ENCODE measurements around the gene ERP44. TPM values are rescaled to one million over a fixed set of nuclear protein-coding genes. Genes with fewer than 3 reads are reported as not detected.

ERP44 gene
- total and polyA plus RNA-seq, 2 donors (not counting 3 experiments of a cell fraction or from before 2014, with no cell fraction given) = 9.9 to 21.4 TPM

DNA sequence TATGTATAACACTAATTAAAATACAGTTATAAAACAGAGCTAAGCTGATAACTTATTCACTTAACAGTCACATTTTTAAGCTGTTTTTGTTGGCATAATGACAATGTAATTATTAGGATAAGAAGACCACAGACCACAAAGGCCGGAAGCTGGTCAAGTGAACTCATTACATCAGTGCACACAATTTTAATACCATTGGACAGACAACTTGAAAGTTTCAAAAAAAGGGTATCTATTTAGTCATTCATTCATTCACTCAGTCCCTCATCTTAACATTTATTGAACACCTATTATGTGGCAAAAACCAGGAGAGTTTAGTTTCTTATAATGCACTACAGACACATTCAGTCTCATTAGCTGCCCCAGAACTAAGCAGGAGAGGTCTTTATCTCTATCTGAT lies 11.6 kb downstream of the ERP44 start:
- FAIRE-seq (peak; percentile 81), DNase-seq (ENCODE audit: low read depth, low spot score) (peak; percentile 90)
- Histone ChIP-seq H3K4me2 (ENCODE audit: insufficient read depth, low read length) (peak overlapping the region; percentile 95), H3K79me2 (ENCODE audit: control insufficient read depth, insufficient read depth, low read length) (peaks cover 47% of the 10 kb centered on the region), H3K4me1 (ENCODE audit: control insufficient read depth, extremely low read depth, insufficient read depth, low read length) (peaks cover 38% of the 10 kb centered on the region), H3K4me3 (replicated peaks in 1 of 3; ENCODE audit: insufficient read depth in 1 of 3, low read depth in 1 of 3, low read length in 3 of 3) (peak overlapping the region in 1 of 3 experiments; percentile 52), H3K9ac (replicated peaks; ENCODE audit: extremely low read depth, insufficient read depth, low read length) (no peak overlapping the region), H3K27me3 (ENCODE audit: control insufficient read depth in 2 of 2, insufficient read depth in 2 of 2, low read length in 2 of 2) (no peaks in the 10 kb centered on the region), H3K9me1 (replicated peaks; ENCODE audit: control insufficient read depth, extremely low read depth, insufficient read depth, low read length) (peaks cover 2% of the 10 kb centered on the region), H4K20me1 (replicated peaks; ENCODE audit: control insufficient read depth, extremely low read depth, insufficient read depth, low read length) (peaks cover 29% of the 10 kb centered on the region), H3K27ac (ENCODE audit: insufficient read depth, low read depth, low read length) (peak overlapping the region; percentile 50), H3K36me3 (ENCODE audit: control insufficient read depth in 2 of 2, extremely low read depth in 1 of 2, insufficient read depth in 2 of 2, low read length in 2 of 2) (no peaks in the 10 kb centered on the region), H2AFZ (ENCODE audit: low read depth, low read length) (no peak overlapping the region), H3K9me3 (replicated peaks; ENCODE audit: control insufficient read depth, insufficient read depth, low read length) (no peaks in the 10 kb centered on the region)
- dilution Hi-C loops (cut with MboI; ENCODE audit: extremely low pct_ligation_motif_present, low sequenced_read_pairs) = no loop called here
- intact Hi-C loops (cut with micrococcal nuclease) = loop anchor here (1.0 to 5.0 kb wide), 4 partner anchors 12 to 500 kb away; partner anchors contain the start of gene INVS
- BruUV-seq (replicated peaks) = no TSS peak
- POLR2A ChIA-PET = interaction anchor here (0.7 to 1.5 kb wide), 2 partner anchors 12 to 342 kb away, joined by 3 to 4 read pairs; partner anchors contain the start of genes ERP44 and INVS
- TF ChIP-seq, protein P1, sequence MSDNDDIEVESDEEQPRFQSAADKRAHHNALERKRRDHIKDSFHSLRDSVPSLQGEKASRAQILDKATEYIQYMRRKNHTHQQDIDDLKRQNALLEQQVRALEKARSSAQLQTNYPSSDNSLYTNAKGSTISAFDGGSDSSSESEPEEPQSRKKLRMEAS (IDR thresholded peaks at IDR 0.05; ENCODE audit: insufficient read depth, insufficient read length) = no peak
- TF ChIP-seq EZH2 (IDR thresholded peaks at IDR 0.05; ENCODE audit: borderline replicate concordance, low read depth, low read length, severe bottlenecking) (no peak), MYC (IDR thresholded peaks at IDR 0.05; ENCODE audit: low read depth, low read length) (no peak), FOS (IDR thresholded peaks at IDR 0.05; ENCODE audit: borderline replicate concordance, insufficient read depth, low read length) (peak; percentile 39), GATA2 (IDR thresholded peaks at IDR 0.05; ENCODE audit: insufficient read depth, insufficient read length, low read depth, low read length) (peak; percentile 49), JUN (IDR thresholded peaks at IDR 0.05; ENCODE audit: borderline replicate concordance, insufficient read depth, insufficient read length, low read depth) (peak; percentile 57), POLR2AphosphoS5 (IDR thresholded peaks at IDR 0.05; ENCODE audit: insufficient read depth, low read depth, low read length) (peak; percentile 49)
- CTCF ChIA-PET = interaction anchor here (0.9 to 1.5 kb wide), 5 partner anchors 8 to 903 kb away, joined by 3 to 6 read pairs (median 5); no protein-coding TSS in a partner anchor

All from endothelial cell of umbilical vein (primary cell).